ENCODE measurements around the gene ESPNL.
"Not testable (repeated sequence)": the region's sequence is repeated elsewhere in the genome, so short reads cannot be mapped to it uniquely, and the experiment has no call there.

Gene ESPNL

GRCh38 chr2:238171072-238171431 is 70.9 kb downstream of the ESPNL start:
- DNase-seq (ENCODE audit: low spot score) = not testable (repeated sequence)

- no peak for DNase-seq (ENCODE audit: low spot score)
Observed at GRCh38 chr2:238171575-238172187, 71.5 kb downstream of the ESPNL start.

GRCh38 chr2:238172439-238172838 is 72.3 kb downstream of the ESPNL start:
- DNase-seq (ENCODE audit: low spot score) = no peak

- DNase-seq (ENCODE audit: low spot score) = no peak
Observed at GRCh38 chr2:238173692-238174091, 73.6 kb downstream of the ESPNL start.

- no peak for DNase-seq (ENCODE audit: low spot score)
Observed at GRCh38 chr2:238174291-238174690, 74.2 kb downstream of the ESPNL start.

- no peak for DNase-seq (ENCODE audit: low spot score)
Observed at GRCh38 chr2:238174701-238175100, 74.6 kb downstream of the ESPNL start.

GRCh38 chr2:238176613-238177012 is 76.5 kb downstream of the ESPNL start:
- DNase-seq (ENCODE audit: low spot score) = no peak

- DNase-seq (ENCODE audit: low spot score) = no peak
Observed at GRCh38 chr2:238180554-238180953, 80.4 kb downstream of the ESPNL start.

GRCh38 chr2:238182362-238182761 is 82.2 kb downstream of the ESPNL start:
- DNase-seq (ENCODE audit: low spot score) = no peak

Measured in GM03348 (cell line).